Measurements from ENCODE around the gene CIAO3.
A peak's percentile ranks its signal among the peaks of the same experiment; 100 is the strongest.

CIAO3 gene

DNA sequence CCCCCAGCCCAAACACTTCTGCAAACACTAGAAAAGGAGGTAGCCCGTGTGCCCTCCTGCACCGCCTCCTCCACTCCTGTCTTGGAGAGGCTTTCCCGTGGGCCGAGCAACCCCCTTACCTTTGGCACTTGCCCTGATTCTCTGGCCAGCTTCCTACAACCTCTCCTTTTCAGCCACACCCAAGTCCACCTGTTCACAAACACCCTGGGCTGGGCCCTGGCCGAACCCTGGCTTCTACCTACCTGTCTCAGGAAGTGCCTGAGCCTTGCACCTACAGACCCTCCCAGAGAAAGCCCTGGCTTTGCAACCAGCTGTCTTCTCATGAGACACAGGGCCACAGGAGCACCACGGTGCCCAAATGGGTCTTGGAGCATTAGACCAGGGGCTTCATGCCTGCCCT lies 21.9 kb downstream of the CIAO3 start:
- no peak overlapping the region for H3K4me3 ChIP-seq (ENCODE audit: control insufficient read depth, low read depth, low read length)
- no peak for TF ChIP-seq CTCF (IDR thresholded peaks at IDR 0.05; ENCODE audit: control insufficient read depth, insufficient read depth, low read depth, low read length, missing control alignments)
- no peak for DNase-seq (ENCODE audit: low read depth)

- no peak overlapping the region for H3K4me3 ChIP-seq (ENCODE audit: control insufficient read depth, low read depth, low read length)
- DNase-seq (ENCODE audit: low read depth): no peak
- TF ChIP-seq CTCF (IDR thresholded peaks at IDR 0.05; ENCODE audit: control insufficient read depth, insufficient read depth, low read depth, low read length, missing control alignments): no peak
Observed at GRCh38 chr16:718389-718788, 22.4 kb downstream of the CIAO3 start.

DNA sequence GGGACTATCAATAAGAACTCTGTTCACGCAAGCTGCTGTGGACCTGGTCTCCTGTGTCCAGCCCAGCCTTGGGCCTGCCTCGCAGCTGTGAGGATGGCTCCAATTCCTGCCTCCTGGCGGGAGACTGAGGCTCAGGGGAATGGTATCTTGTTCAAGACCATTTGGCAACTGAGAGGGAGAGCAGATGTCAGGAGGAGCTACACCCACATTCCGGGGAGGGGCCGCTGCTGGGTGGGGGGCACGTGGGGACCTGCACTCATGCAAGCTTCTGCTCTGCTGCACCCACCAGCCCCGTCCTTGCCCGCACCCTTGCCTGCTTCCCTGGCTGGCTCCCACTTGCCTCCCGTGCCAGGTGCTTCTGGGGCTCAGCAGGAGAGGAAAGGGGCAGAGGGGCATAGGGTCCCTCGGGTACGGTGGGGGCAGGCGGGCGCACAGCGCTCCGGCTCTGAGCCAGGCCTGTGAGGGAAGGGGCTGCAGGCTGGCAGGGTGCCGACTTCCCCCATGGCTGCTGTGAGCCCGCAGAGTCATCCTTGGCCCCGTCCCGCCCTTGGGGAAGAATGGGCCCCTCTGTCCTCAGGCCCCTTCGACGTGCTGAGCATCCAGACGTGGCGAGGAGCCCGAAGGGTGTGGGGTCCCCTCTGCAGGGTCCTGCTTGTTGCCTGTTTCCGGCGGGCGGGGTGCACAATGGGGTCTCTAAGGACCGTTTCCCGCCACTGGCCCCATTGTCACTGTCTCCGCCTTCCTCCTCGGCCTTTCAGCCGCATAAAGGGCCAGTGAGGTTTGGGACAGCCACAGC lies 23.1 kb downstream of the CIAO3 start:
- no peak for TF ChIP-seq CTCF (IDR thresholded peaks at IDR 0.05; ENCODE audit: control insufficient read depth, insufficient read depth, low read depth, low read length, missing control alignments)
- no peak overlapping the region for H3K4me3 ChIP-seq (ENCODE audit: control insufficient read depth, low read depth, low read length)
- DNase-seq (ENCODE audit: low read depth): no peak

GRCh38 chr16:716768-717325 lies 23.9 kb downstream of the CIAO3 start:
- no peak for DNase-seq (ENCODE audit: low read depth)
- no peak for TF ChIP-seq CTCF (IDR thresholded peaks at IDR 0.05; ENCODE audit: control insufficient read depth, insufficient read depth, low read depth, low read length, missing control alignments)
- H3K4me3 ChIP-seq (ENCODE audit: control insufficient read depth, low read depth, low read length): no peak overlapping the region

DNA sequence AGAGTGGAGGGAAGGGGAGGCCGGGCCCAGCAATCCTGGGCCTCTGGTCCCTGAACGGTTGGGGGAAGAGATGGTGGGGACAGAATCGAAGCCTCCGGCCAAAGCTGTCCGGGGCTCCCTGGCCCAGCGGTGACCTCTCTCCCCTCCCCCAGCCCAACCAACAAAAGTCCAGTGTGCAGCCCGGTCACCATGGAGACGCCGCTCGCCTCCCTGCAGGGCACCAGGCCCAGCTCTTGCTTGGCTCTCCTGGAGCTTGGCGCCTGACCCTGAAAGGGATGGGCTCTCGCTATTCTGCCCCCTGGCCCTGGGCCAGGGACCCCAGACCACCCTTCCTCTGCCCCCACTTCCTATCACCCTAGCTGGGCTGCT lies 24.6 kb downstream of the CIAO3 start:
- no peak for TF ChIP-seq CTCF (IDR thresholded peaks at IDR 0.05; ENCODE audit: control insufficient read depth, insufficient read depth, low read depth, low read length, missing control alignments)
- DNase-seq (ENCODE audit: low read depth): no peak
- H3K4me3 ChIP-seq (ENCODE audit: control insufficient read depth, low read depth, low read length): peak overlapping the region; percentile 54

DNA sequence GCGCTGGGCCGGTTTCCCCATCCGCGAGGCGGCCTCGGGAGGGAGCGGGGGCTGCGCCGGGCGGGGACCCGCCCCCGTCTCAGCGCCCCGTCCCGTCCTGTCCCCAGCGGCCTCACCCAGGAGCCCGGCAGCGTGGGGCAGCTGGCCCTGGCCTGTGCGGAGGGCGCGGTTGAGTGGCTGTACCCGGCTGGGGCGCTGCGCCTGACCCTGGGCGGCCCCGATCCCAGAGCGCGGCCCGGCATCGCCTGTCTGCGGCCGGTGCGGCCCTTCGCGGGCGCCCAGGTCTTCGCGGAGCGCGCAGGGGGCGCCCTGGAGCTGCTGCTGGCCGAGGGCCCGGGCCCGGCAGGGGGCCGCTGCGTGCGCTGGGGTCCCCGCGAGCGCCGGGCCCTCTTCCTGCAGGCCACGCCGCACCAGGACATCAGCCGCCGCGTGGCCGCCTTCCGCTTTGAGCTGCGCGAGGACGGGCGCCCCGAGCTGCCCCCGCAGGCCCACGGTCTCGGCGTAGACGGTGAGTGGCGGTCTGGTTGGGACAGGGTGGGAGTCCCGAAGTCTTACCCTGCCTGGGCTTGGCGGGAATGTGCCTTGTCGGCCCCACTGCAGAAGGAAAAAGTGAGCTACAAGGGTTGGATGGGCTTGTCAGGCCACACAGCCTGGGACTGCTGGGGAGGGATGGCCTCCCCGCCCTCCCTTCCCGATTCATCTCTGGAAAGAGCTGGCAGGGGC lies 25.2 kb downstream of the CIAO3 start:
- peak; percentile 2 for TF ChIP-seq CTCF (IDR thresholded peaks at IDR 0.05; ENCODE audit: control insufficient read depth, insufficient read depth, low read depth, low read length, missing control alignments)
- peak overlapping the region; percentile 54 for H3K4me3 ChIP-seq (ENCODE audit: control insufficient read depth, low read depth, low read length)
- no peak for DNase-seq (ENCODE audit: low read depth)

Data from AG09309 (cell line).